Tibial nerve (tissue), 3 donors: ENCODE results near the gene AP3D1.

Source experiments
- POLR2A ChIP-seq, 2 donors: fragments of 450-650 bp; IDR thresholded peaks; one replicate each; pipeline ENCODE4 v1.6.1; 2017; ENCODE audit warnings: antibody characterized with exemption in 2 of 2, mild to moderate bottlenecking in 2 of 2, moderate library complexity in 2 of 2
- TF ChIP-seq, protein P1 (sequence below), 5 experiments: fragments of 200-600 bp in 3 of 5; fragments of 450-650 bp in 2 of 5; sonication (generic) in 3 of 5; IDR thresholded peaks; one replicate each; pipeline ENCODE4 v1.5.1; 2016 to 2019; ENCODE audit warnings: antibody characterized with exemption in 5 of 5, mild to moderate bottlenecking in 3 of 5, moderate library complexity in 2 of 5

DNA sequence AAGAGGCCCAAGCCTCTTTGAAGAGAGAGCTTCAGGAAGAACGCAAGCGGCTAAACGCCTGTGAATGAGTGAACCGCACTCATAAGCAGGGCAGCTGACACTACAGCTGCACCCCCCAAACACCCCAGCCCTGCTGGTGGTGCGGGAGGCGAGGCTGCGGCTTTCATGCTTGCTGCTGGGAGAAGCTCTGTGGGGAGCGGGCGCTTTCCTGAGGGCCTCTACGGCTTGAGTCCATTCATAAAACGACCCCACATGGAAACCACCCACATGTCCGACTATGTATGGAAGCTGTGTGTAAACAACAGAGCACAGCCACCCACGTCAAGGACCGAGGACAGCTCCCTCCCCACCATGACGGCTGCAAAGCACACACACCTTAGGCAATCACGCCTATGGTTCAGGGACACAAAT, 5.5 kb downstream of the AP3D1 start:
- TF ChIP-seq, protein P1, sequence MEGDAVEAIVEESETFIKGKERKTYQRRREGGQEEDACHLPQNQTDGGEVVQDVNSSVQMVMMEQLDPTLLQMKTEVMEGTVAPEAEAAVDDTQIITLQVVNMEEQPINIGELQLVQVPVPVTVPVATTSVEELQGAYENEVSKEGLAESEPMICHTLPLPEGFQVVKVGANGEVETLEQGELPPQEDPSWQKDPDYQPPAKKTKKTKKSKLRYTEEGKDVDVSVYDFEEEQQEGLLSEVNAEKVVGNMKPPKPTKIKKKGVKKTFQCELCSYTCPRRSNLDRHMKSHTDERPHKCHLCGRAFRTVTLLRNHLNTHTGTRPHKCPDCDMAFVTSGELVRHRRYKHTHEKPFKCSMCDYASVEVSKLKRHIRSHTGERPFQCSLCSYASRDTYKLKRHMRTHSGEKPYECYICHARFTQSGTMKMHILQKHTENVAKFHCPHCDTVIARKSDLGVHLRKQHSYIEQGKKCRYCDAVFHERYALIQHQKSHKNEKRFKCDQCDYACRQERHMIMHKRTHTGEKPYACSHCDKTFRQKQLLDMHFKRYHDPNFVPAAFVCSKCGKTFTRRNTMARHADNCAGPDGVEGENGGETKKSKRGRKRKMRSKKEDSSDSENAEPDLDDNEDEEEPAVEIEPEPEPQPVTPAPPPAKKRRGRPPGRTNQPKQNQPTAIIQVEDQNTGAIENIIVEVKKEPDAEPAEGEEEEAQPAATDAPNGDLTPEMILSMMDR (IDR thresholded peaks at IDR 0.05): no peak
- no peak for TF ChIP-seq POLR2A (IDR thresholded peaks at IDR 0.05)
